ENCODE results near the gene GPR161. TPM values are rescaled to one million over a fixed set of nuclear protein-coding genes. Genes with fewer than 3 reads are reported as not detected.

Gene GPR161
- total RNA-seq, 1 experiment from 2014 or later, result 13.7 TPM

DNA sequence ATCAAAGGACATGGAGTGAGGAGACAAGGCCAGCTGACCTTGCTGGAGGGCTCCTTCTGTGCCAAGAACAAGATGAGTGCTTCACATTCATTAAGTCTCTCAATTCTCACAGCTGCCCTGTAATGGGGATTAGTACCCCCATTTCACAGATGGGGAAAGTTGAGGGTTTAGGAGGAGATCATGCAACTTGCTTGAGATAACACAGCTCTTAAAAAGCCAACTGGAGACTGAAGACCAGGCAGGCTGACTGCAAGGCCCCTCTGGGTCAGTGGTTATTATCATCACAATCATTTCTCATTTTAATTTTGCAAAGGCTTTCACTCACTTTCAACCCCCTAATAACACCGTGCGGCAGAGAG is 46.8 kb downstream of the GPR161 start:
- H3K9me2 ChIP-seq (ENCODE audit: insufficient read depth), result no peaks in the 10 kb centered on the region
- ChIA-PET RAD21 (ENCODE audit: low non-redundant PET in 1 of 2, low total read pairs in 2 of 2, uncharacterized antibody in 2 of 2, unreplicated experiment in 2 of 2) (no interaction called here), CTCF (no interaction called here), POLR2A (no interaction called here)
- no peak overlapping the region for H3K9ac ChIP-seq (ENCODE audit: low read length)
- H3K36me3 ChIP-seq (ENCODE audit: control insufficient read depth in 1 of 2, insufficient read depth in 2 of 2, low read length in 2 of 2), result no peaks in the 10 kb centered on the region
- no peak for DNase-seq (ENCODE audit: low read depth, low spot score)
- no peaks in the 10 kb centered on the region for H3K27me3 ChIP-seq (ENCODE audit: insufficient read depth, low read length)
- intact Hi-C loops (cut with micrococcal nuclease), result no loop called here
- BruUV-seq (replicated peaks), result no TSS peak
- no peak for TF ChIP-seq ZFX (IDR thresholded peaks at IDR 0.05)
- TF ChIP-seq, protein P1, sequence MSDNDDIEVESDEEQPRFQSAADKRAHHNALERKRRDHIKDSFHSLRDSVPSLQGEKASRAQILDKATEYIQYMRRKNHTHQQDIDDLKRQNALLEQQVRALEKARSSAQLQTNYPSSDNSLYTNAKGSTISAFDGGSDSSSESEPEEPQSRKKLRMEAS (IDR thresholded peaks at IDR 0.05), result no peak
- TF ChIP-seq ZNF274 (IDR thresholded peaks at IDR 0.05; ENCODE audit: low read depth, low read length), result no peak
- TF ChIP-seq POLR2A (IDR thresholded peaks at IDR 0.05; ENCODE audit: borderline replicate concordance, extremely low read depth, insufficient read depth, insufficient read length), result no peak
- TF ChIP-seq, protein P2, sequence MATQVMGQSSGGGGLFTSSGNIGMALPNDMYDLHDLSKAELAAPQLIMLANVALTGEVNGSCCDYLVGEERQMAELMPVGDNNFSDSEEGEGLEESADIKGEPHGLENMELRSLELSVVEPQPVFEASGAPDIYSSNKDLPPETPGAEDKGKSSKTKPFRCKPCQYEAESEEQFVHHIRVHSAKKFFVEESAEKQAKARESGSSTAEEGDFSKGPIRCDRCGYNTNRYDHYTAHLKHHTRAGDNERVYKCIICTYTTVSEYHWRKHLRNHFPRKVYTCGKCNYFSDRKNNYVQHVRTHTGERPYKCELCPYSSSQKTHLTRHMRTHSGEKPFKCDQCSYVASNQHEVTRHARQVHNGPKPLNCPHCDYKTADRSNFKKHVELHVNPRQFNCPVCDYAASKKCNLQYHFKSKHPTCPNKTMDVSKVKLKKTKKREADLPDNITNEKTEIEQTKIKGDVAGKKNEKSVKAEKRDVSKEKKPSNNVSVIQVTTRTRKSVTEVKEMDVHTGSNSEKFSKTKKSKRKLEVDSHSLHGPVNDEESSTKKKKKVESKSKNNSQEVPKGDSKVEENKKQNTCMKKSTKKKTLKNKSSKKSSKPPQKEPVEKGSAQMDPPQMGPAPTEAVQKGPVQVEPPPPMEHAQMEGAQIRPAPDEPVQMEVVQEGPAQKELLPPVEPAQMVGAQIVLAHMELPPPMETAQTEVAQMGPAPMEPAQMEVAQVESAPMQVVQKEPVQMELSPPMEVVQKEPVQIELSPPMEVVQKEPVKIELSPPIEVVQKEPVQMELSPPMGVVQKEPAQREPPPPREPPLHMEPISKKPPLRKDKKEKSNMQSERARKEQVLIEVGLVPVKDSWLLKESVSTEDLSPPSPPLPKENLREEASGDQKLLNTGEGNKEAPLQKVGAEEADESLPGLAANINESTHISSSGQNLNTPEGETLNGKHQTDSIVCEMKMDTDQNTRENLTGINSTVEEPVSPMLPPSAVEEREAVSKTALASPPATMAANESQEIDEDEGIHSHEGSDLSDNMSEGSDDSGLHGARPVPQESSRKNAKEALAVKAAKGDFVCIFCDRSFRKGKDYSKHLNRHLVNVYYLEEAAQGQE (IDR thresholded peaks at IDR 0.05; ENCODE audit: low read depth), result no peak
- no peak for TF ChIP-seq RAD21 (IDR thresholded peaks at IDR 0.05; ENCODE audit: low read depth)
- TF ChIP-seq, protein P3, sequence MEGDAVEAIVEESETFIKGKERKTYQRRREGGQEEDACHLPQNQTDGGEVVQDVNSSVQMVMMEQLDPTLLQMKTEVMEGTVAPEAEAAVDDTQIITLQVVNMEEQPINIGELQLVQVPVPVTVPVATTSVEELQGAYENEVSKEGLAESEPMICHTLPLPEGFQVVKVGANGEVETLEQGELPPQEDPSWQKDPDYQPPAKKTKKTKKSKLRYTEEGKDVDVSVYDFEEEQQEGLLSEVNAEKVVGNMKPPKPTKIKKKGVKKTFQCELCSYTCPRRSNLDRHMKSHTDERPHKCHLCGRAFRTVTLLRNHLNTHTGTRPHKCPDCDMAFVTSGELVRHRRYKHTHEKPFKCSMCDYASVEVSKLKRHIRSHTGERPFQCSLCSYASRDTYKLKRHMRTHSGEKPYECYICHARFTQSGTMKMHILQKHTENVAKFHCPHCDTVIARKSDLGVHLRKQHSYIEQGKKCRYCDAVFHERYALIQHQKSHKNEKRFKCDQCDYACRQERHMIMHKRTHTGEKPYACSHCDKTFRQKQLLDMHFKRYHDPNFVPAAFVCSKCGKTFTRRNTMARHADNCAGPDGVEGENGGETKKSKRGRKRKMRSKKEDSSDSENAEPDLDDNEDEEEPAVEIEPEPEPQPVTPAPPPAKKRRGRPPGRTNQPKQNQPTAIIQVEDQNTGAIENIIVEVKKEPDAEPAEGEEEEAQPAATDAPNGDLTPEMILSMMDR (IDR thresholded peaks at IDR 0.05 in 2 of 3, conservative IDR thresholded peaks at IDR 0.05 in 1 of 3; ENCODE audit: borderline replicate concordance in 1 of 3, insufficient read depth in 1 of 3, low read depth in 2 of 3, low read length in 2 of 3), result no peak
- no peak for TF ChIP-seq SRF (IDR thresholded peaks at IDR 0.05; ENCODE audit: low read depth)
- no peak for TF ChIP-seq SIN3A (IDR thresholded peaks at IDR 0.05; ENCODE audit: low read depth)
- no peak for TF ChIP-seq POLR2AphosphoS5 (IDR thresholded peaks at IDR 0.05; ENCODE audit: low read depth, low read length)
- TF ChIP-seq EGR1 (IDR thresholded peaks at IDR 0.05; ENCODE audit: low read depth), result no peak
- TF ChIP-seq CEBPB (IDR thresholded peaks at IDR 0.05; ENCODE audit: low read depth), result no peak
- TF ChIP-seq SP1 (IDR thresholded peaks at IDR 0.05; ENCODE audit: low read depth), result no peak
- TF ChIP-seq, protein P4, sequence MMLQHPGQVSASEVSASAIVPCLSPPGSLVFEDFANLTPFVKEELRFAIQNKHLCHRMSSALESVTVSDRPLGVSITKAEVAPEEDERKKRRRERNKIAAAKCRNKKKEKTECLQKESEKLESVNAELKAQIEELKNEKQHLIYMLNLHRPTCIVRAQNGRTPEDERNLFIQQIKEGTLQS (IDR thresholded peaks at IDR 0.05), result no peak
- TF ChIP-seq CBX3 (IDR thresholded peaks at IDR 0.05; ENCODE audit: low read depth), result no peak
- TF ChIP-seq FOSL1 (IDR thresholded peaks at IDR 0.05; ENCODE audit: low read depth), result no peak
- TF ChIP-seq, protein P5, sequence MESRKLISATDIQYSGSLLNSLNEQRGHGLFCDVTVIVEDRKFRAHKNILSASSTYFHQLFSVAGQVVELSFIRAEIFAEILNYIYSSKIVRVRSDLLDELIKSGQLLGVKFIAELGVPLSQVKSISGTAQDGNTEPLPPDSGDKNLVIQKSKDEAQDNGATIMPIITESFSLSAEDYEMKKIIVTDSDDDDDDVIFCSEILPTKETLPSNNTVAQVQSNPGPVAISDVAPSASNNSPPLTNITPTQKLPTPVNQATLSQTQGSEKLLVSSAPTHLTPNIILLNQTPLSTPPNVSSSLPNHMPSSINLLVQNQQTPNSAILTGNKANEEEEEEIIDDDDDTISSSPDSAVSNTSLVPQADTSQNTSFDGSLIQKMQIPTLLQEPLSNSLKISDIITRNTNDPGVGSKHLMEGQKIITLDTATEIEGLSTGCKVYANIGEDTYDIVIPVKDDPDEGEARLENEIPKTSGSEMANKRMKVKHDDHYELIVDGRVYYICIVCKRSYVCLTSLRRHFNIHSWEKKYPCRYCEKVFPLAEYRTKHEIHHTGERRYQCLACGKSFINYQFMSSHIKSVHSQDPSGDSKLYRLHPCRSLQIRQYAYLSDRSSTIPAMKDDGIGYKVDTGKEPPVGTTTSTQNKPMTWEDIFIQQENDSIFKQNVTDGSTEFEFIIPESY (IDR thresholded peaks at IDR 0.05; ENCODE audit: extremely low read depth, insufficient replicate concordance, low read length), result no peak
- TF ChIP-seq ELF1 (IDR thresholded peaks at IDR 0.05; ENCODE audit: borderline replicate concordance, low read depth), result no peak
- no peak for TF ChIP-seq JUND (IDR thresholded peaks at IDR 0.05)
- TF ChIP-seq EZH2 (IDR thresholded peaks at IDR 0.05), result no peak
- peaks cover 0 to 10% of the 10 kb centered on the region in 2 experiments; a peak in 1 of 4 replicates for H3K4me1 ChIP-seq (ENCODE audit: control insufficient read depth in 1 of 2, insufficient read depth in 2 of 2, low read length in 2 of 2)
- no peak overlapping the region for H3K27ac ChIP-seq (ENCODE audit: low read depth, low read length)
- H2AFZ ChIP-seq (ENCODE audit: low read depth, low read length, poor library complexity, severe bottlenecking), result no peak overlapping the region
- H3K79me2 ChIP-seq (ENCODE audit: insufficient read depth, low read length), result no peaks in the 10 kb centered on the region
- no peaks in the 10 kb centered on the region for H3K9me3 ChIP-seq (ENCODE audit: control insufficient read depth in 1 of 2, insufficient read depth in 1 of 2, low read depth in 1 of 2, low read length in 2 of 2)
- no peak for ATAC-seq
- H3K4me2 ChIP-seq (ENCODE audit: low read length), result no peak overlapping the region
- no peaks in the 10 kb centered on the region for H4K20me1 ChIP-seq (ENCODE audit: insufficient read depth)
- H3K4me3 ChIP-seq (replicated peaks in 1 of 2; ENCODE audit: low read depth in 1 of 2, low read length in 2 of 2), result no peak overlapping the region
